Ramos (cell line): ENCODE measurements around the gene ART1.

ENCODE experiments used
- in situ Hi-C: fragments of 300-500 bp; cut with MboI; formaldehyde crosslinking; loops from one replicate; pipeline ENCODE4 v1.14.3; 2022; ENCODE audit warnings: low sequenced_read_pairs; ENCODE audit not compliant: unreplicated experiment

The ART1 gene

GRCh38 chr11:3664032-3664630 lies 19.2 kb downstream of the ART1 start:
- in situ Hi-C loops, result no loop called here

GRCh38 chr11:3665336-3666022 lies 20.6 kb downstream of the ART1 start:
- in situ Hi-C loops, result no loop called here

- in situ Hi-C loops, result no loop called here
Measured at GRCh38 chr11:3666023-3666530, 21.1 kb downstream of the ART1 start.

GRCh38 chr11:3667149-3668035 lies 22.5 kb downstream of the ART1 start:
- in situ Hi-C loops, result no loop called here

- in situ Hi-C loops, result no loop called here
Measured at GRCh38 chr11:3669128-3669527, 24.2 kb downstream of the ART1 start.

GRCh38 chr11:3669742-3670183 lies 24.8 kb downstream of the ART1 start:
- in situ Hi-C loops, result no loop called here

GRCh38 chr11:3671334-3672254 lies 26.7 kb downstream of the ART1 start, which contains the start of gene CHRNA10:
TSS of gene CHRNA10 (minus strand) at chr11:3671384. CDS start at chr11:3671312, 72 bp downstream.
- in situ Hi-C loops, result no loop called here

- in situ Hi-C loops, result no loop called here
Measured at GRCh38 chr11:3674189-3674588, 29.3 kb downstream of the ART1 start.

GRCh38 chr11:3675971-3676370 lies 31.0 kb downstream of the ART1 start:
- in situ Hi-C loops, result no loop called here

- in situ Hi-C loops, result no loop called here
Measured at GRCh38 chr11:3679077-3679476, 34.1 kb downstream of the ART1 start.

- in situ Hi-C loops, result no loop called here
Measured at GRCh38 chr11:3683039-3683438, 38.1 kb downstream of the ART1 start.

- in situ Hi-C loops, result no loop called here
Measured at GRCh38 chr11:3684129-3684818, 39.3 kb downstream of the ART1 start.

- in situ Hi-C loops, result no loop called here
Measured at GRCh38 chr11:3684819-3685172, 39.9 kb downstream of the ART1 start.

GRCh38 chr11:3685923-3686322 lies 41.0 kb downstream of the ART1 start:
- in situ Hi-C loops, result no loop called here

- in situ Hi-C loops, result no loop called here
Measured at GRCh38 chr11:3686751-3687150, 41.8 kb downstream of the ART1 start.

- in situ Hi-C loops, result no loop called here
Measured at GRCh38 chr11:3700410-3700809, 55.5 kb downstream of the ART1 start.

- in situ Hi-C loops, result no loop called here
Measured at GRCh38 chr11:3700910-3701309, 56.0 kb downstream of the ART1 start.

GRCh38 chr11:3703383-3703782 lies 58.5 kb downstream of the ART1 start:
- in situ Hi-C loops, result no loop called here

- in situ Hi-C loops, result no loop called here
Measured at GRCh38 chr11:3707176-3707575, 62.2 kb downstream of the ART1 start.
